EH (cell line): Measurements from ENCODE around the gene ZNF521.

Experiments used
- DNase-seq: peaks from one replicate; pipeline ENCODE4 v3.0.0-alpha.2; 2015; ENCODE audit warnings: low read depth

Gene ZNF521

DNA sequence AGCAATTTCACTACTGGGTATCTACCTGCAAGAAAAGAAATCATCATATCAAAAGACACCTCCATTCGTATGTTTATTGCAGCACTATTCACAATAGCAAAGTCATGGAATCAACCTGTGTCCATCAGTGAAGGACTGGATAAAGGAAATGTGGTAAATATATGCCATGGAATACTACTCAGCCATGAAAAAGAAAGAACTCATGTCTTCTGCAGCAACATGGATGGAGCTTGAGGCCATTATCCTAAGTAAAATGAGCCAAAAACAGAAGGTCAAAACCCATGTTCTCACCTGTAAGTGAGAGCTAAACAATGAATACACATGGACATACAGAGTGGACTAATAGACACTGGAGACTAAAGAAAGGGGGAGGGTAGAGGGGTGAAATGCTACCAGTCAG is 322.2 kb downstream of the ZNF521 start:
- DNase-seq = no peak

DNA sequence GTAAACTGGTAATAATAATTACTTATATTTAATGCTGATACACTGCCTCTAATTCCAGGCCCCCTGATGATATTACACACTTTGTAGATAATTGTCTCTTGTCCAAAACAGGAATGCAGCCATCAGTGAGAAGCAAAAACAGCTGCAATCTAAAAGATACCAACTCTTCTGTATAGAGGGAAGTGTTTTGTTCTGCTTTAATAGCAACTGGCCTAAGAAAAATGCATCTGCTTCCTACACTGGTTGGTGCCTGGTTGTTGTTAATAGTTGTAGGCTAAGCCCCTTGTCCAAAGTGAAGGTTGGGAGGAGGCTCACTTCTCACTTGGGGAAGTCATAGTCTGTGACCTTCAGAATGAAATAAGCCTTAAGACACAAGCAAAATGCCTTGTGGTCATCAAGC is 332.0 kb downstream of the ZNF521 start:
- DNase-seq = no peak

DNA sequence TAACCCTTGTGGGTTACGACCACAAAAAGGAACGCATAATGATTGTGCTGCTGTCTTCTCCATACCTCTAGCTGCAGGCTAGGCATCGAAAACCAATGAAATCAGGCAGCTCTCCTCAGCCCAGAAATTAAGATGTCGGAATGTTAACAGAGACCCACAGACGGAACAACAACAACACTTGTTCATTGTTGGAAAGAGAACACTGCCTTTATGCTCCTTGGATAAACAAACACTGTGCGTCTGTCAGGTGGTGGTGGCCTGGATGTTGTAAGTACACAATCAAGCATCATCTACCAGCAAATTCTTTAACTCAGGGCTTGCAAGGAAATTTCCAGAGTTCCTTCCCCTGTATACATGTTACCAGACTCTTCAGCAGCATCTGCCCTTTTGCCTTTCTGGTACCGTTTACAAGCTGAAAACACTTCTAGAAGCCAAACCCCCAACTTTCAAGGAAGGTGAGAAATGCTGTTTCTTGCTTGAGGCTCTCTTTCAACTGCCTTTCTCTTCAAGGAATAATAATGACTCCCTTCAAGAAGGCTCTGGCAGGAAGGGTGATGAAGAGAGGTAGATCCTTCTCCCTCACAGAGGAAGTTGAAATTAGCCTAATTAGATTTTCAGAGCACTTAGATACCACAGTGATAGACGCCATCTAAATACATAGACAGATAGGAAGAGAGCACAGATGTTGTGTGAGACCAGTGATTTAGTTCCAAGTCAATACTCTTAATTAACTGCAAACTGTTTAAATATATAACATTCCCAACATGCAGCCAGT is 332.7 kb downstream of the ZNF521 start:
- no peak for DNase-seq

GRCh38 chr18:25016666-25017065 is 335.3 kb downstream of the ZNF521 start:
- DNase-seq = no peak

- no peak for DNase-seq
These were observed 335.8 kb downstream of the ZNF521 start for GRCh38 chr18:25016181-25016580.
